GM13977 (cell line): ENCODE results near the gene ISG15.
"Not testable (repeated sequence)": the region's sequence is repeated elsewhere in the genome, so short reads cannot be mapped to it uniquely, and the experiment has no call there.

Experiments
- DNase-seq: peaks from one replicate; pipeline ENCODE4 v3.0.0; 2012; ENCODE audit warnings: low spot score
- in situ Hi-C: fragments of 300-500 bp; cut with MboI; formaldehyde crosslinking; loops from one replicate; pipeline ENCODE4 v1.12.0; 2022; ENCODE audit warnings: low sequenced_read_pairs, low pct_unique_long_range_greater_than_20kb, mixed read lengths, inconsistent platforms; ENCODE audit not compliant: unreplicated experiment
- TF ChIP-seq, protein P1 (sequence below): IDR thresholded peaks from 2 replicates; pipeline ENCODE4 v1.5.1; 2012; ENCODE audit warnings: mild to moderate bottlenecking, control low read depth; ENCODE audit not compliant: insufficient read depth; ENCODE audit errors: extremely low read depth, missing control alignments

ISG15 gene

DNA sequence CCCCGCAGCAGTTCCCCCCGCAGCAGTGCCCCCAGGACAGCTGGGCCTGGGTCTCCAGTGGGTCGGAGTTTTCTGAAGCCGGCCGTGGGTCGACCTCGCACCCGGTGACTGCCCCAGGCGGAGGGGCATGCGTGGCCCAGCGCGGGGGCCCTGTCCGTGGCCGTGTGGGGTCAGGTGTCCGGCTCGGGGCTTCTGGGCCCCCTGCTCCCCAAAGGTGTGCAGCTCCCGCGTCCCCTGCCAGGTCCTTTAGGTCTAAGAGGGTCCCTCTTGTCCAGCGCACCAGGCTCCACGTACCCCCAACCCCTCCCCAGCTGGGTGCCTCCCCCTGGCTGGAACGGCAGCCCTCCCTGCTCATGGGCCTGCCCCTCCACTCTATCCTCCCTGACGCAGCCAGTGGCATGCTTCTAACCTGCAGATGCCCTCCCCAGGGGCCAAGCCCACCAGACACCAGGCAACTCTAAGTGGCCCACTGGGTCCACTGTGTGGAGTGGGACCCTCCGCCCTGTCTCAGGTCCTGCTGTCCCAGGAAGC is 7.5 kb upstream of the ISG15 start:
- DNase-seq, result no peak
- in situ Hi-C loops, result no loop called here
- TF ChIP-seq, protein P1, sequence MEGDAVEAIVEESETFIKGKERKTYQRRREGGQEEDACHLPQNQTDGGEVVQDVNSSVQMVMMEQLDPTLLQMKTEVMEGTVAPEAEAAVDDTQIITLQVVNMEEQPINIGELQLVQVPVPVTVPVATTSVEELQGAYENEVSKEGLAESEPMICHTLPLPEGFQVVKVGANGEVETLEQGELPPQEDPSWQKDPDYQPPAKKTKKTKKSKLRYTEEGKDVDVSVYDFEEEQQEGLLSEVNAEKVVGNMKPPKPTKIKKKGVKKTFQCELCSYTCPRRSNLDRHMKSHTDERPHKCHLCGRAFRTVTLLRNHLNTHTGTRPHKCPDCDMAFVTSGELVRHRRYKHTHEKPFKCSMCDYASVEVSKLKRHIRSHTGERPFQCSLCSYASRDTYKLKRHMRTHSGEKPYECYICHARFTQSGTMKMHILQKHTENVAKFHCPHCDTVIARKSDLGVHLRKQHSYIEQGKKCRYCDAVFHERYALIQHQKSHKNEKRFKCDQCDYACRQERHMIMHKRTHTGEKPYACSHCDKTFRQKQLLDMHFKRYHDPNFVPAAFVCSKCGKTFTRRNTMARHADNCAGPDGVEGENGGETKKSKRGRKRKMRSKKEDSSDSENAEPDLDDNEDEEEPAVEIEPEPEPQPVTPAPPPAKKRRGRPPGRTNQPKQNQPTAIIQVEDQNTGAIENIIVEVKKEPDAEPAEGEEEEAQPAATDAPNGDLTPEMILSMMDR, result no peak

DNA sequence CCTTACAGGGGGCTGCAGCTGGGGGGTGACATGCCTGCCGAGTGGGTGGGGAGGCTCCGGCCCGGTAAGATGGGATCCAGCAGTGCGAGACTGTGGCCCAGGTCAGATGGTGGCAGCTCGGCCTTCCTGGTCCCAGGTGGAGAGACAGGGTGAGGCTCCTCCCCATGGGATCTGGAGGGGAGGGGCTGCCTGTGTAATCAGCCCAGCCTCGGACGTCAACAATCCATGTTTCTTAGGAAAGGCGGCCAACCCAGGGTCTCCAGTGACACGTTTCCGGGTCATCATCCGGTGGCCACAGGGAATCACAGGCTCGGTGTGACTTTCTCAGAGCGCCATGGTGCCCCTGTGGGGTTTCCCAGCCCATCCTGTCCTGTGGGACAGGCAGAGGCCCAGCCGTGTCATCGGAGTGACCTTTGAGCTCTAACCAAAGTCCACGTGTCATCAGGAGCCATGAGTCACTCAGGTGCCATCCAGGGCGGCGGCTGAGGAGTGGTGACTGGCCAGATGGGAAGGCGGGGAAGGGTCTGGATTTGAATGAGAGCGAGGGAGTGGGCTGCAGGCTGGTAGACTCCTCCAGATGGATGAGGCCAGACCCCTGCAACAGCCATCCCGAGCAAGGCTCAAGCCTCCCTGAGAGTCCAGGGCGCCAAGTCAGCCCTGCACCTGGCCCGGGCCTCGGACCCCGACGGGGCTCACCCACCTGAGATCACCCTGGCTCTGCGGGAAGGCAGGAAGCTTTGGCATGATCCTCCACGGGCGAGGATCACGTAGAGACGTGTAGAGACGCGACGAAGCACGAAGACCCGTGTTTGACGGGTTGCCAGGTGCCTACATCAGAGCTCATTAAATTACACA is 6.8 kb upstream of the ISG15 start:
- TF ChIP-seq, protein P1, result no peak
- in situ Hi-C loops, result no loop called here
- no peak for DNase-seq

DNA sequence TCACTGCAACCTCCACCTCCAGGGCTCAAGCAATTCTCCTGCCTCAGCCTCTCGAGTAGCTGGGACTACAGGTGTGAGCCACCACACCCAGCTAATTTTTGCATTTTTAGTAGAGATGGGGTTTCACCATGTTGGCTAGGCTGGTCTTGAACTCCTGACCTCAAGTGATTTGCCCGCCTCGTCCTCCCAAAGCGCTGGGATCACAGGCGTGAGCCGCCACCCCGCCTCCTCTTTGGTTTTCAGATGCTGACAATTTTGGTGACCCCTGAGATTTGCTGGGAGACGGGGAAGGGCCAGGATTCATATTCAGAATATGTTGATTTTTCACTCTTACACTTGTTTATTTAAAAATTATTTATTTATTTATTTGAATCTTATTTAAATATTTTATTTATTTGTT is 3.2 kb upstream of the ISG15 start:
- DNase-seq, in situ Hi-C loops: not testable (repeated sequence)

DNA sequence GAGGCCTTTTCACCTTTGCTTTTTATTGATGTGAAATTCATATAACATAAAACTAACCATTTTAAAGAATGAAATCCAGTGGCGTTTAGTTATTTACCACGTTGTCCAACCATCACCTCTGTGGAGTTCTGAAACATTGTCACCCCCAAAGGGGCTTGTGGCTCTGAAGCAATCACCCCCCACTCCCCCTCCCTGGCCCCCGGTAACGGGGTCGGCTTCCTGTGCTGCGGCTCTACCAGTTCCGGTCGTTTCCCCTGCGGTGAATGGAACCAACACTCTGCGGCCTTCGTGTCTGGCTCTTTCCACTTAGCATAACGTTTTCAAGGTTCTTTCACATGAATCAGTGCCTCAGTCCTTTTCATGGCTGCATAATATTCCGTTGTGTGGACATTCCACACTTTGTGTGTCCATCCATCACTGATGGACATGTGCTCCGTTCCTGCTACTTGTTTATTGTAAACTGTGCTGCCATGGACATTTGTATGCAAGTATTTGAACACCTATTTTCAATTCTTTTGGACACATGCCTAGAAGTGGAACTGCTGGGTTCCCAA is 1.8 kb upstream of the ISG15 start:
- TF ChIP-seq, protein P1, result no peak
- in situ Hi-C loops, result no loop called here
- DNase-seq, result no peak

DNA sequence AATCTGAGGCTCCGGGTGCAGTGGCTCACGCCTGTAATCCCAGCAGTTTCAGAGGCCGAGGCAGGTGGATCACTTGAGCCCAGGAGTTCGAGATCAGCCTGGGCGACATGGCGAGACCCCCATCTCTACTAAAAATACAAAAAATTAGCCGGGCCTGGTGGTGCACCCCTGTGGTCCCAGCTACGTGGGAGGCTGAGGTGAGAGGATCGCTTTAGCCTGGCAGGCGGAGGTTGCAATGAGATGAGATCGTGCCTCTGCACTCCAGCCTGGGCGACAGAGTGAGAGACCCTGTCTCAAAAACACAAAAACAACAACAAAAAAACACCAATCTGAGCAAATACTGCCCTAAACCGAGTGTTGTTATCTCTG is 577 bp upstream of the ISG15 start:
- in situ Hi-C loops, DNase-seq: not testable (repeated sequence)

DNA sequence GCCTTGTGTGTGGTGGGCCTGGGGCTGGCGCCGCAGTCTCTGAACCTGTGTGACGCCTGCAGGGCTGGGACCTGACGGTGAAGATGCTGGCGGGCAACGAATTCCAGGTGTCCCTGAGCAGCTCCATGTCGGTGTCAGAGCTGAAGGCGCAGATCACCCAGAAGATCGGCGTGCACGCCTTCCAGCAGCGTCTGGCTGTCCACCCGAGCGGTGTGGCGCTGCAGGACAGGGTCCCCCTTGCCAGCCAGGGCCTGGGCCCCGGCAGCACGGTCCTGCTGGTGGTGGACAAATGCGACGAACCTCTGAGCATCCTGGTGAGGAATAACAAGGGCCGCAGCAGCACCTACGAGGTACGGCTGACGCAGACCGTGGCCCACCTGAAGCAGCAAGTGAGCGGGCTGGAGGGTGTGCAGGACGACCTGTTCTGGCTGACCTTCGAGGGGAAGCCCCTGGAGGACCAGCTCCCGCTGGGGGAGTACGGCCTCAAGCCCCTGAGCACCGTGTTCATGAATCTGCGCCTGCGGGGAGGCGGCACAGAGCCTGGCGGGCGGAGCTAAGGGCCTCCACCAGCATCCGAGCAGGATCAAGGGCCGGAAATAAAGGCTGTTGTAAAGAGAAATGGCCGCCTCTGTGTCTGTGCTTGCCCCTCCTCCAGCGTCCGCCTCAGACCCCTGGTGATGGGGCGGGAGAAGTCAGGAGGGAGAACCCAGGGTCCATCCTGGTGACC is 788 bp downstream of the ISG15 start:
- DNase-seq, result no peak
- in situ Hi-C loops, result no loop called here
- TF ChIP-seq, protein P1, result no peak

DNA sequence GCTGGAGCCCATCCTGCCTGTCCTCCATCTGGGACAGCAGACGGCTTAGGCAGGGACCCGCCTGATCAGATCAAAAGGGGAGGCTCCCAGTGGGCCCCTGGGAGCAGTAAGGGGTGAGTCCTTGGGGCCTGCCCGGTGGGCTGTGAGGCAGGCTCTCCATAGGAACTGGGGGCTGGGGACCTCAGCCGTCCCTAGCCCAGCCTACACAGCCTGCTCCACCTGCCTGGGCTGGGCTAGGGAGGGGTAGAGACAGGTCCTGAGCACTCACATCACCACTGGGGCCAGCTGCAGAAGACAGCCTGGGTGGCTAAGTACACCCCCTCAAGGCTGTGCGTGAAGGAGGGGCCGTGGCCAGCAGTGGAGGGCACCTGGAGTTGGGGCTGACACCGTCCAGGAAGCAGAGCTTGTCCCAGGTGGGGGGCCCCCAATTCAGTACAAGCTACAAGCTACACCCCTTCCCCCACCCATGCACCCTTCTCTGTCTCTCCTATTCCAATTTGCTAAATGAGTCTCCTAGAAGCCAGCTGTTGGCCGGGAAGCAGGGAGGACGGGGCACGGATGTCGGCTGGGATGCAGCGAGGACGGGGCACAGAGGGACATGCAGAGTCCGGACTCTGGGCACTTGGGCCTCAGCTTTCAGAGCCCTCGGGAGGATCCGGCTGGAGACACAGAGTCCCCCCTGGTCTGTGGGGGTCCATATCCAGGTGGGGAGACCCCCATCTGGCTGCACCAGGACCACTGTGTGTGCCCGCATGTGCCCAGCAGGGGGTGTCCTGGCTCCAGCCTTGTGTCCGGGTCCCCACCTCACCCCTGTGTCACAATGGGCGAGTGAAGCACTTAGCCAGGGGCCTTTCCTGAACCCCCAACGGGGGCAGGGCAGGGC is 1.7 kb downstream of the ISG15 start:
- no peak for DNase-seq
- TF ChIP-seq, protein P1, result peak; percentile 49
- in situ Hi-C loops, result no loop called here

DNA sequence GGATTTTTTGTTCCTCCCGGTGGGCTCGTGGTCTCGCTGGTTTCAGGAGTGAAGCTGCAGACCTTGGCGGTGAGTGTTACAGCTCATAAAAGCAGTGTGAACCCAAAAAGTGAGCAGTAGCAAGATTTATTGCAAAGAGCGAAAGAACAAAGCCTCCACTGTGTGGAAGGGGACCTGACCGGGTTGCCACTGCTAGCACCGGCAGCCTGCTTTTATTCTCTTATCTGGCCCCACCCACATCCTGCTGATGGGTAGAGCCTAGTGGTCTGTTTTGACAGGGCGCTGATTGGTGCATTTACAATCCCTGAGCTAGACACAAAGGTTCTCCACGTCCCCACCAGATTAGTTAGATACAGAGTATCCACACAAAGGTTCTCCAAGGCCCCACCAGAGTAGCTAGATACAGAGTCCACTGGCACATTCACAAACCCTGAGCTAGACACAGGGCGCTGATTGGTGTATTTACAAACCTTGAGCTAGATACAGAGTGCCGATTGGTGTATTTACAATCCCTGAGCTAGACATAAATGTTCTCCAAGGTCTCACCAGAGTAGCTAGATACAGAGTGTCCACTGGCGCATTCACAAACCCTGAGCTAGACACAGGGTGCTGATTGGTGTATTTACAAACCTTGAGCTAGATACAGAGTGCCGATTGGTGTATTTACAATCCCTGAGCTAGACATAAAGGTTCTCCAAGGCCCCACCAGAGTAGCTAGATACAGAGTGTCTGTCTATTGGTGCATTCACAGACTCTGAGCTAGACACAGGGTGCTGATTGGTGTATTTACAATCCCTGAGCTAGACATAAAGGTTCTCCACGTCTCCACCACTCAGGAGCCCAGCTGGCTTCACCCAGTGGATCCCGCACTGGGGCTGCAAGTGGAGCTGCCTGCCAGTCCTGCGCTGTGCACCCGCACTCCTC is 4.4 kb downstream of the ISG15 start:
- DNase-seq, in situ Hi-C loops: not testable (repeated sequence)

DNA sequence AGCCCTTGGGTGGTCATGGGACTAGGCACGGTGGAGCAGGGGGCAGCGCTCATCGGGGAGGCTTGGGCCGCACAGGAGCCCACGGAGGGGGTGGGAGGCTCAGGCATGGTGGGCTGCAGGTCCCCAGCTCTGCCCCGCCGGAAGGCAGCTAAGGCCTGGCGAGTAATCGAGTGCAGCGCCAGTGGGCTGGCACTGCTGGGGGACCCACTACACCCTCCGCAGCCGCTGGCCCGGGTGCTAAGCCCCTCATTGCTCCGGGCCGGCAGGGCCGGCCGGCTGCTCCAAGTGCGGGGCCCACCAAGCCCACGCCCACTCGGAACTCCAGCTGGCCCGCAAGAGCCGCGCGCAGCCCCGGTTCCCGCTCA is 5.0 kb downstream of the ISG15 start:
- DNase-seq, in situ Hi-C loops: not testable (repeated sequence)
